H1 (cell line): ENCODE measurements around the gene TPD52L1. TPM values are rescaled to one million over a fixed set of nuclear protein-coding genes. Genes with fewer than 3 reads are reported as not detected.

ENCODE experiments used
- SIX5 ChIP-seq: IDR thresholded peaks from 2 replicates; pipeline ENCODE4 v1.6.1; 2011; ENCODE audit warnings: mild to moderate bottlenecking, low read depth, low read length
- TEAD4 ChIP-seq: IDR thresholded peaks from 2 replicates; pipeline ENCODE4 v1.6.1; 2012; ENCODE audit warnings: low read depth, low read length, inconsistent platforms, mixed read lengths
- polyA plus RNA-seq, 7 experiments: library from polyadenylated mRNA; depleted of rRNA in 3 of 7; stranded (reverse) in 5 of 7; unstranded in 2 of 7; fragments of >200 nt in 5 of 7; fragments of 200-250 nt in 2 of 7; gene quantifications; 1 replicate in 5 of 7; 2 replicates in 1 of 7; 4 replicates in 1 of 7; pipeline versions ENCODE4 v1.2.1 to v1.2.3, GENCODE V29; 2011 to 2013; ENCODE audit warnings: missing spikeins in 2 of 7, mixed read lengths in 2 of 7
- total RNA-seq: library from RNA; stranded (reverse); fragmentation: NEBNext Ultra II Directional; extraction: Animal tissue kit (Norgen Biotek cat#: 25700); gene quantifications from 2 replicates; pipeline ENCODE4 v1.2.1, GENCODE V29; 2021

Gene TPD52L1
- total and polyA plus RNA-seq, 2 of the 8 experiments (the other 6 are each of a cell fraction or from before 2014, with no cell fraction given), result 7.4 to 14.2 TPM

- TF ChIP-seq TEAD4 (no peak), SIX5 (no peak)
- TF ChIP-seq, all 59 proteins: peak for 0
These were observed 47.4 kb downstream of the TPD52L1 start (continued) for GRCh38 chr6:125200941-125201340.
